ENCODE results near the gene PLRG1.

DNA sequence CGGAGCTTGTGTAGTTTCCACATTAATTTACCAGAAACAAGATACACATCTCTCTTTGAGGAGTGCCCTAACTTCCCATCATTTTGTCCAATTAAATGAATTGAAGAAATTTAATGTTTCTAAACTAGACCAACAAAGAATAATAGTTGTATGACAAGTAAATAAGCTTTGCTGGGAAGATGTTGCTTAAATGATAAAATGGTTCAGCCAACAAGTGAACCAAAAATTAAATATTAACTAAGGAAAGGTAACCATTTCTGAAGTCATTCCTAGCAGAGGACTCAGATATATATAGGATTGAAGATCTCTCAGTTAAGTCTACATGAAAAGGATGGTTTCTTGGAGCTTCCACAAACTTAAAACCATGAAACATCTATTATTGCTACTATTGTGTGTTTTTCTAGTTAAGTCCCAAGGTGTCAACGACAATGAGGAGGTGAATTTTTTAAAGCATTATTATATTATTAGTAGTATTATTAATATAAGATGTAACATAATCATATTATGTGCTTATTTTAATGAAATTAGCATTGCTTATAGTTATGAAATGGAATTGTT lies 12.6 kb upstream of the PLRG1 start, which contains the start of gene FGB:
- TF ChIP-seq RAD21 (conservative IDR thresholded peaks at IDR 0.05), result no peak
- no peak for TF ChIP-seq POLR2AphosphoS5 (IDR thresholded peaks at IDR 0.05)
- TF ChIP-seq EZH2 (IDR thresholded peaks at IDR 0.05; ENCODE audit: borderline replicate concordance, insufficient read depth, low read length, poor library complexity, severe bottlenecking), result no peak
- TF ChIP-seq, protein P1, sequence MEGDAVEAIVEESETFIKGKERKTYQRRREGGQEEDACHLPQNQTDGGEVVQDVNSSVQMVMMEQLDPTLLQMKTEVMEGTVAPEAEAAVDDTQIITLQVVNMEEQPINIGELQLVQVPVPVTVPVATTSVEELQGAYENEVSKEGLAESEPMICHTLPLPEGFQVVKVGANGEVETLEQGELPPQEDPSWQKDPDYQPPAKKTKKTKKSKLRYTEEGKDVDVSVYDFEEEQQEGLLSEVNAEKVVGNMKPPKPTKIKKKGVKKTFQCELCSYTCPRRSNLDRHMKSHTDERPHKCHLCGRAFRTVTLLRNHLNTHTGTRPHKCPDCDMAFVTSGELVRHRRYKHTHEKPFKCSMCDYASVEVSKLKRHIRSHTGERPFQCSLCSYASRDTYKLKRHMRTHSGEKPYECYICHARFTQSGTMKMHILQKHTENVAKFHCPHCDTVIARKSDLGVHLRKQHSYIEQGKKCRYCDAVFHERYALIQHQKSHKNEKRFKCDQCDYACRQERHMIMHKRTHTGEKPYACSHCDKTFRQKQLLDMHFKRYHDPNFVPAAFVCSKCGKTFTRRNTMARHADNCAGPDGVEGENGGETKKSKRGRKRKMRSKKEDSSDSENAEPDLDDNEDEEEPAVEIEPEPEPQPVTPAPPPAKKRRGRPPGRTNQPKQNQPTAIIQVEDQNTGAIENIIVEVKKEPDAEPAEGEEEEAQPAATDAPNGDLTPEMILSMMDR (IDR thresholded peaks at IDR 0.05; ENCODE audit: poor library complexity, severe bottlenecking), result no peak
- TF ChIP-seq TAF1 (IDR thresholded peaks at IDR 0.05; ENCODE audit: low read depth), result no peak
- no peak for TF ChIP-seq SMC3 (conservative IDR thresholded peaks at IDR 0.05; ENCODE audit: poor library complexity)
- TF ChIP-seq, protein P2, sequence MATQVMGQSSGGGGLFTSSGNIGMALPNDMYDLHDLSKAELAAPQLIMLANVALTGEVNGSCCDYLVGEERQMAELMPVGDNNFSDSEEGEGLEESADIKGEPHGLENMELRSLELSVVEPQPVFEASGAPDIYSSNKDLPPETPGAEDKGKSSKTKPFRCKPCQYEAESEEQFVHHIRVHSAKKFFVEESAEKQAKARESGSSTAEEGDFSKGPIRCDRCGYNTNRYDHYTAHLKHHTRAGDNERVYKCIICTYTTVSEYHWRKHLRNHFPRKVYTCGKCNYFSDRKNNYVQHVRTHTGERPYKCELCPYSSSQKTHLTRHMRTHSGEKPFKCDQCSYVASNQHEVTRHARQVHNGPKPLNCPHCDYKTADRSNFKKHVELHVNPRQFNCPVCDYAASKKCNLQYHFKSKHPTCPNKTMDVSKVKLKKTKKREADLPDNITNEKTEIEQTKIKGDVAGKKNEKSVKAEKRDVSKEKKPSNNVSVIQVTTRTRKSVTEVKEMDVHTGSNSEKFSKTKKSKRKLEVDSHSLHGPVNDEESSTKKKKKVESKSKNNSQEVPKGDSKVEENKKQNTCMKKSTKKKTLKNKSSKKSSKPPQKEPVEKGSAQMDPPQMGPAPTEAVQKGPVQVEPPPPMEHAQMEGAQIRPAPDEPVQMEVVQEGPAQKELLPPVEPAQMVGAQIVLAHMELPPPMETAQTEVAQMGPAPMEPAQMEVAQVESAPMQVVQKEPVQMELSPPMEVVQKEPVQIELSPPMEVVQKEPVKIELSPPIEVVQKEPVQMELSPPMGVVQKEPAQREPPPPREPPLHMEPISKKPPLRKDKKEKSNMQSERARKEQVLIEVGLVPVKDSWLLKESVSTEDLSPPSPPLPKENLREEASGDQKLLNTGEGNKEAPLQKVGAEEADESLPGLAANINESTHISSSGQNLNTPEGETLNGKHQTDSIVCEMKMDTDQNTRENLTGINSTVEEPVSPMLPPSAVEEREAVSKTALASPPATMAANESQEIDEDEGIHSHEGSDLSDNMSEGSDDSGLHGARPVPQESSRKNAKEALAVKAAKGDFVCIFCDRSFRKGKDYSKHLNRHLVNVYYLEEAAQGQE (IDR thresholded peaks at IDR 0.05; ENCODE audit: borderline replicate concordance), result no peak
- TF ChIP-seq MXI1 (conservative IDR thresholded peaks at IDR 0.05; ENCODE audit: poor library complexity, severe bottlenecking), result no peak
- TF ChIP-seq EP300 (conservative IDR thresholded peaks at IDR 0.05; ENCODE audit: poor library complexity, severe bottlenecking), result no peak

Measured in neural cell (in vitro differentiated cells).